Stimulated activated CD4-positive, alpha-beta T cell treated with anti-CD3 and anti-CD28 coated beads, Interleukin-15, amount 100 ng/mL, for 1 hour (primary cell): ENCODE data around the gene GADD45GIP1.

ENCODE experiments used
- DNase-seq, 2 donors: peaks; one replicate each; pipeline ENCODE4 v3.0.0-alpha.2; 2020; ENCODE audit warnings: low read depth in 1 of 2, low spot score in 1 of 2

GADD45GIP1 gene

DNA sequence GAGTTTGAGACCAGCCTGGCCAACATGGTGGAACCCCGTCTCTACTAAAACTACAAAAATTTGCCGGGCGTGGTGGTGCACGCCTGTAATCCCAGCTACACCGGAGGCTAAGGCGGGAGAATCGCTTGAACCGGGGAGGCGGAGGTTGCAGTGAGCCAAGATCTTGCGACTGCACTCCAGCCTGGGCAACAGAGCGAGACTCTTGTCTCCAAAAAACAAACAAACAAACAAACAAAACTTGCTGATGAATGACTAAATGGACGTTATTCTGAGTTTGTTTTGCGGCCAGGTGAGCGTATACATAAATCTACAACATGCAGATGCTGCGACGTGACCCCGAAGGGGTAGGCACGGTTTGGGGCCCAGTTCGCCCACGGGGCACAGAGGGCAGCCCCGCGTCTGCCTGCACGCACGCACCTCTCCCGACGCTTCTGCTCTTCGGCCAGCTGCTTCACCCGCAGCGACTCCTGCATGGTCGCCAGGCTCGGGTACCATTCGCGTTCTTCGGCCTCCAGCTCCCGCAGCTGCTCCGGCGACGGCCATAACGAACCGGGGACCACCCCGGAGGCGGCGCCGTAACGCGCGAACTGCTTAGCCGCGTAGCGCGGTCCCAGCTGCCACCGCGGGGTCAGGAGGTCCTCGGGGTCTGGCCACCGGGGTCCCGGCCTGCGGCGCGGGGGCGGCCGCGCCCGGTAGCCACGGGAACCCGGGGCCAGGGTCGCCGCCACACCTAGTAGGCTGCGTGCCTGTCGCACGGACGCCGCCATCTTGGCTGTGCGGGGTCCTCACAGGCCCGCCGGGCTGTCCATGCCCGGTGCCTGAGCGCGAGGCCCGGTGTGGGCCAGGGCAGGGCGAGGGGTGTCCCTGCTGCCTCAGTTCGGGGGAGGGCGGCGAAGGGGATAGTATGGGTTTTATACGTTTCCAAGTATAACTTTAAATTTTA is at the start of gene GADD45GIP1:
Gene GADD45GIP1 (minus strand): TSS at position 778 of the 943 bp plus-strand sequence. CDS start 11 bp downstream, at position 767.
- DNase-seq, result peak; percentile 68 to 83

DNA sequence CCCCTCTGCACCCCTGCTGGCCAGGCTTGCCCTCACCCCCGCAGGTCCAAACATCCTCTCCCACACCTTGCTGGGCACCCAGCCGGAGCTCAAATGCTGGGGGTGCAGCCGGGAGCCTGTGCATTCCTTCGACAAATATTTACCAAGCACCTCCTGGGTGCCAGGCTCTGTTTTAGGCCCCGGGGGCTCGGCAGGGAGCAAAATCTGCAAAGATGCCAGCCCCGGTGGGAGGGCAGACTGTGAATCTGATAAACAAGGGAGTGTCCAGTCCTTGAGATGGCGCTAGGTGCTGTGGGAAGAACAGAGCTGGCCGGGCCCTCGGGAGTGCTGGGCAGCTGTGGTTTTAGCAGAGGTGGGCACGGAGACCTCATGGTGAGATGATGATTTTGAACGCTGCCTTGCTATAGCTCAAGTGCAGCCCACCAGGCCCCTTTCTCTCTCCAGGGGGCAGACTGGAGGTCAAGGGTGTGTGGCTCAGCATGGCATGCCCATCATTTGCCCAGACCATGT is 48.9 kb upstream of the GADD45GIP1 start:
- no peak for DNase-seq

DNA sequence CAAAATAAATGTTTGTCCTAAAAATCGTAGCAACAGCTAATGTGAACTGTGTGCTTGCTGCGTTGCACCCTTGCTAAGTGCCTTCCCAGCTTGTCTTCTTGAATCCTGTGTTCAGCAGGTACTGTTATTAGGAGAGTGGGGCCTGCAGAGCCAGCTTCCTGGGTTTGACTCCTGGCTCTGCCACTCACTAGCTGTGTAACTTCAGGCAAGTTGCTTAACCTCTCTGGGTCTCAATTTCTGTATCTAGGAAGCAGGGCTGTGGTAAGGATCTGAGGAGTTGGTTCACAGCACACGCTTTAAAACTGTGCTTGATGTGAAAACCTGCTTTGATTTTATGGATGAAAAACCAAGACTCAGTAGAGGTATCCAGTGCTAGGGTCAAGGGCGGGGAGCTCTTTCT is 48.2 kb upstream of the GADD45GIP1 start:
- DNase-seq, result no peak

DNA sequence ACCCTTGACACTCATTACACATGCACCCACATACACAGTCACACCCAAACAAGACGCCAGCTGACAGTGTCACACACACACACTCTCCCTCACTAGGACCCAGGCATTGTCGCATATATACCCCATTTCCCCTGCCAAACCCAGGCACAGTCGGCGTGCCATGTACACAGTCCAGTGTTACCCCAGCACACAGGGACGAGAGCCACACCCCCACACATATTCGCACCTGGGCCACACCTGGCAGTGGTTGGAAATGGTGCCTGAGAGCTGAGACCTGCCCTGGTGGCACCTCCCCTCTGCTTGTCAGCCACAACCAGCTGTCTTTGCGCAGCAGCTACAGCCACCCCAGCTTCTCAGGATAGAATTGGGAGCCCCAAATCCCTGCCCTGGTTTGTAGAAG is 47.2 kb upstream of the GADD45GIP1 start:
- no peak for DNase-seq

DNA sequence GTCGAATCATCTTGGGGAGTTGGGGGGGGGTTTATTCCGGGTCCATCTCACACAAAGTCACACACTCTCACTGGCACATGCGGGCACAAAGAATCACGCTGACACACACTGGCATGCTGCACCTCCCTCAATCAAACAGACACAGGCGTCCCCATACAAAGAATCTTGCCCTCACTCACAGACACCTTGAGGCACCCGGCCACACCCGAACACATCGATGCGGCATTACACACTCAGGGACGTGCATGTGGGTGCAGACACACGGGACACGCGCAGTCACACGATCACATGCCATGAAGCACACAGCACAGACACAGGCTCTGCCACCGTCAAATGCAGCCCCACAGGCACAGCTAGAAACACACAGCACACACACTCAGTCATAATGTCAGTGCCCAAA is 46.1 kb upstream of the GADD45GIP1 start:
- DNase-seq, result no peak

DNA sequence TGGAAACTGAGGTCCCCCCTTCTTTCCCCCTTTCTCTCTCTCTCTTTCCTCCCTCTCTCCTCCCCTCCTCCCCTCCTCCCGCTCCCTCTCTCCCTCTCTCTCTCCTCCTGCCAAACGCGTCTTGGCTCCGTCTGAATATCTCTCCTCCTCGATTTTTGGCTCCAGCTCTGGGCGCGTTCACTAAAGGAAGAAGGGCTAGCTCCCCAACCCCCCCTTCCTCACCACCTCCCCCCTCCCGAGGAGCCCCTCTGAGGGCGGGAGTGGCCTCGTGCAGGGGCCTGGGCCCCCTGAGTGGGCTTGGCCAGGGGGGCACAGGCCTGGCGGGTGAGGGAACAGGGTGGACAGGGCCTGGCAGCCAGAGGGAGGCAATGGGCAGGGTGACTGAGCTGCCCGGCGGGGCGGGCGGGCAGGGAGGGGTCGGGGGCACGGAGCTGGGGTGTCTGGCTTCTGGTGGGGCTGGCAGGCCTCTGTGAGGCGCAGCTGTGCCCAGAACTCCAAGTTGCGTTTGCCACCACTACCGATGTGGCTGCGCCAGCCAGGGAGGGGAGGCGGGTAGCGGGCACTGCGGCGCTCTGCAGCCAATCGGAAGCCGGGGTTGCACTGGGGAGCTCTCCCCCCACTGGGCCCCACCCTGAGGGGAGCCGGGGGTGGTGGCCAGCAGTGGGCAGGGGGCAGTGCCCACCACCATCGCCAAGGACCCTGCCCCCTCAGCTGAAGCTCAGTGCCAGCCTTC is 45.3 kb upstream of the GADD45GIP1 start:
- no peak for DNase-seq

DNA sequence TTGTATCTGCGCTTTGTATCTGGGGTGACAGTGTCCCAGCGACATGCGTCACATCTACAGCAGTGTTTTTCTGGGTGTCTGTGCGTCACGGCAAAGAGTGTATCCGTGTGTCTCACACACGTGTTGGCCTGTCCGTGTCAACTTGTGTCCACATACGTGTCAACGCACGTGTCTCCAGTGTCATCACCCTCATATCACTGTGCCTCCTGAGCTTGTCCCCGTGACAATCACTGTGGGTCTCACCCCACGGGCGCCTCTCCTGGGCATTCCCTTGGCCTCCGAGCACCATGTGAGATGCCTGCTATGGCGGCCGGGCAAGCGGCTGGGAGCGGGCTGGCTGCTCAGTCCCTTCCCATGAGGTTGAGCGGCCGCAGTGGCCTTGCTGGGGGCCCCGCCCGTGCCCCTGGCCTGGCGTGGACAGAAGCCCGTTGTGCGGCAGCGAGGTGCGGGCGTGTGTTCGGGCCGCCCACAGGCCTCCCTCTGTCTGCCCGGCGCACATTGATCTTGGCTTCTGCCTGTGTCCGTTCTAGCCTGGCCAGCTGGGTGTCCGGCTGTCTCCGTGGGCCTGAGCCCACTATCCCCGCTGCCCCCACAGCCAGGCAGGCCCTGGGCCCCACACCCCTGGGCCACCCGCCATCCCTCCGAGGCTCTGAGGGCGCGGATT is 44.6 kb upstream of the GADD45GIP1 start:
- no peak for DNase-seq

DNA sequence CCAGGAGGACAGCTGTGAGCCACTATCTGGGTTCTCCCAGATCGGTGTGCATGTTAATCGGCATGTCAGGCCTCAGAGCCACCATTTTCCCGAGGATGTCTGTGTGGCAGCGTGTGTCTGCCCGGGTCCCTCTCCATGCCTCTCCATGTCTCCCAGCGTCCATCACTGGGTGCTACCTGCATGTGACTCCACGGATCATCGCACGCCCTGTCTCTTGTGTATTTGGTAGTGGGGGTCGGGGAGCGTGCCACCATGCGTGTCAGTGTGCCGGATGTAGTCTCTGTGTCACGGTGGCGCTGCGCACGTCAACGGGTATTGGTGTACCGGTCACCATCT is 44.1 kb upstream of the GADD45GIP1 start:
- DNase-seq, result no peak

DNA sequence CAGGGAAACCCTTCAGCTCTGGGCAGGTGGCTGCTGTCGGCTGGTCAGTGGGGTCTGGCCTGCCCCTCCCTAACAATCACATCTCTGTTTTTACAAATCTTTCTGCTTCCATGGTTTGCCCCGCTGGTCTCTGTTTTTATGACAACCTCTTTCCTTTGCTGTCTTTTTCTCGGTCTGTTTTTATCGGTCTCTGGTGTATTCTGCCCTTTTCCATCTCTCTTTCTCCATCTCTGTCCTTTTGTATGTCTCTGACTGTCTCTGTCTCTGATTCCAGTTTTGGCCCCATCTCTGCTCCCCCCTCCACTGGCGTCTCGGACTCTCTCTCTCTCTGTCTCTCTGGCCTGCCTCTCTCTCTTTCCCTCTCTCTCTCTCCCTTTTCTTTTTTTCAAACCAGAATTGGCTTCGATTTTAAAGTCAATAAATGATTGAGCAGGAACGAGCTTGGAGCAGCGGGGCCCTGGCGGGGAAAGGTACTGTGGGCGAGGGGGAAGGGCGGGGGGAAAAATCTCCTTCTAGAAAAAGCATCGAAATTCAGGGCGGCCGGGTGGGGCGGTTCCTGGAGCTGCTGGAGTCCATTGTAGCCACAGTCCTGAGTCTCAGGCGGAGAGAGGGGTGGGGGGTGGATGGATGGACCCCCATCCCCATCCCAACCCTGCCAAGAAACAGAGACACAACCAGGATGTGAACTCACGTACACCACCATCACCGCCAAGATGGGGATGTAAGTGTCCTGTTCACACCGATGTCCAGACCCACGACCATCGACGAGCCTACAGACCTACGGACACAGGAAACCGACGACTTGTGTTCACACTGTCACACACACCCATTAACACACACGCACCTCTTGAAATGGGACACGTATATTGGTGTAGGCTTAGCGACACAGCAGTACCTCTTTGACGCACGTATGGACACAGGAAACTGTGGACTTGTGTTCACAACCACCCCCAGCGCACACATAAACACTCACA is 41.2 kb upstream of the GADD45GIP1 start:
- DNase-seq, result no peak

DNA sequence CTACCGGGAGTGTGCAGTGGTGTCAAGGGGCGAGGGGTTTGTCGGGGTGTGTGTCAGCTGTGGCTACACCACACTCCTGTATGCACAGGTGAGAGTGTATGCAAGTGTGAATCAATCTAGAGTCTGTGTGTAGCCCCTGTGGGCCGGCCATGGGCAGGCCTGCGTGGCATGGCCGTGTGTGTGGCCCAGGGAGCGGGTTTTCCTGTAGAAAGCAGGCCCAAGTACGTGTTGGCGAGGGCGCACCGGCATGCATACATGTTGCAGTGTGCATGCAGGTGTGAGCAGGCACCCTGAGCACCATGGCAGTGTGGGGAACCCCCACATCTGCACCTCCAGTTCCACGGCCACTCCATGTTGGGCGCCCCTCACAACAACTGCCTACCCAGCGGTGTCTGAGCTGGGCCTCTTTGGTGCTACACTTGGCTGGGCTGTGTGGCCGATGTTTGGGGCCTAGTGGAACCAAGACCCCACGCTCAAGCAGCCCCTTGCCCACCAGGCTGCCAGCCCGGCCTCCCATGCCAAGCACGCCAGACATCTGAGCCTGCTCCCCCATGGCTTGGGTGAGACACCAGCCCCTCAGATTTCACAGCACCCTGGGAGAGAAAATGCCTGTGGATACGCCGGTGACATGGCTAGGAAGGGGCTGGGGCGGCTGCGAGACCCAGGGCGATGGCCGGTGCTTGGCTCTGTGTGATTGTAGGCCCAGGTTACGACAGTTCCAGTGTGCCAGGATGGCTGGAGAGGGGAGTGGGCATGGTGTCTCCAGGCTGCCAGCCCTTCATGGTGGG is 40.4 kb upstream of the GADD45GIP1 start:
- DNase-seq, result no peak

DNA sequence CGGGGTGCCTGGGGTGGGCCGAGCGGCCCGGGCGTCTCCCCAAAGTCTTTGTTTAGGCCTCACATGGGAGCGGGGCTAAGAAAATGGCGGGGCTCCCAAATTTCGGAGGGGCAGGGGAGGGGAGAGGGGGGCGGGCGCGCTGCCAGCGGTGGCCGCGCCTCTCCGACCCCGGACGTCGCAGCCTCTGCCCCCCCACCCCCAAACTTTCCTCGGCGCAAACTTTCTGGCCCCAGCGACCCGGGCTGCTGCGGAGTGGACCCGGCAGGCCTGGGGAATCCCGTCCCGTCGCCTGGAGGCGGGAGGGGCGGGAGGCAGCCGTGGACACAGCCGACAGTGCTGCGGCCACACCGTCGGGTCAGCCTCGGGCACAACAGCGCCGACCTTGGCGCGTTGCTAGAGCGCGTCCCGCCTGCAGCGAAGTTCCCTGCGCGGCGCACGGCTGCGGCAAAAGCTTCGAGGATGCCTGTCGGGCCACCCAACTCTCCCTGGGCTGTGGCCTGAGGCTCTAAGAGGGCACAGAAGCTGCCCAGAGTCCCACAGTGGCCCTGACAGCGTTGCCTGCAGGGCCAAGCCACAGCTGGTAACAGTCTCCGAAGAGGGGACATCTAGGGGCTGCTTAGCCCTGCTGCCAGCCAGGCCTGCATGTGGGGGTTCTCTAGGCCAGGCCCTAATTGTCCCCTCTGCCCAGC is 39.5 kb upstream of the GADD45GIP1 start:
- DNase-seq, result no peak

DNA sequence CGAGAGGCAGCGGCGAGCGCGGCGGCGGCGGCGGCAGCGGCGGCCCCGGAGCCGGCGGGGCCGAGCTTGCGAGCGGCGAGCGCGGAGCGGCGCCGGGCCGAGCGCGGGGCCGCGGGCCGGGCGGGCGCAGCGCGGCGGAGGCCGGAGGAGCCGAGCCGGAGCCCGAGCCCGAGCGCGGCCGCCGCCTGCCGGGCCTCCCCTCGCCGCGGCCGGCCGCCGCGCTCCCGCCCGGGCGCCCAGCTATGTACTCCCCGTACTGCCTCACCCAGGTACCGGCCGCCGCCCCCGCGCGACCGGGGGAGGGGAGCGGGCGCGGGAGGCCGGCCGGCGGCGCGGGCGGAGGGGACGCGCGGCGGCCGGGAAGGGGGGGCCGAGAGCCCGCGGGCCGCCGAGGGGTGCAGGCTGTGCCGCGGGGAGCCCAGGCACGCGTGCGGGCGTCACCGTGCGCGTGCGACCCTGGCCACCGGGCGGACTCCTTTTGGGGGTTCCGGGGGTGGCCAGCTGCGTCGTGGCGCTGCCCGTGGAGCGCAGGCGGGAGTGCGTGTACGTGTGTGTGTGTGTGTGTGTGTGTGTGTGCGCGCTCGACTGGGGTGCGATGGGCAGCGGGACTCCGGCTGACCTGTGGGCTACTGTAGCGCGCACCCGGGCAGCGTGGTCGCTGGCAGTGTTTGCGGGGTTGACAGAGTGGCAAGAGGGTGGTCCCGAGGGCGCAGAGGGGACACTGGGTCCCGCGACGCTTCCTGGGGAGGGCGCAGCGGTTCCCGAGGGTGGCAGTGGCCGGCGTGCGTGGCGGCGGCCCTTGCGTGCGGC is 38.8 kb upstream of the GADD45GIP1 start:
- no peak for DNase-seq

DNA sequence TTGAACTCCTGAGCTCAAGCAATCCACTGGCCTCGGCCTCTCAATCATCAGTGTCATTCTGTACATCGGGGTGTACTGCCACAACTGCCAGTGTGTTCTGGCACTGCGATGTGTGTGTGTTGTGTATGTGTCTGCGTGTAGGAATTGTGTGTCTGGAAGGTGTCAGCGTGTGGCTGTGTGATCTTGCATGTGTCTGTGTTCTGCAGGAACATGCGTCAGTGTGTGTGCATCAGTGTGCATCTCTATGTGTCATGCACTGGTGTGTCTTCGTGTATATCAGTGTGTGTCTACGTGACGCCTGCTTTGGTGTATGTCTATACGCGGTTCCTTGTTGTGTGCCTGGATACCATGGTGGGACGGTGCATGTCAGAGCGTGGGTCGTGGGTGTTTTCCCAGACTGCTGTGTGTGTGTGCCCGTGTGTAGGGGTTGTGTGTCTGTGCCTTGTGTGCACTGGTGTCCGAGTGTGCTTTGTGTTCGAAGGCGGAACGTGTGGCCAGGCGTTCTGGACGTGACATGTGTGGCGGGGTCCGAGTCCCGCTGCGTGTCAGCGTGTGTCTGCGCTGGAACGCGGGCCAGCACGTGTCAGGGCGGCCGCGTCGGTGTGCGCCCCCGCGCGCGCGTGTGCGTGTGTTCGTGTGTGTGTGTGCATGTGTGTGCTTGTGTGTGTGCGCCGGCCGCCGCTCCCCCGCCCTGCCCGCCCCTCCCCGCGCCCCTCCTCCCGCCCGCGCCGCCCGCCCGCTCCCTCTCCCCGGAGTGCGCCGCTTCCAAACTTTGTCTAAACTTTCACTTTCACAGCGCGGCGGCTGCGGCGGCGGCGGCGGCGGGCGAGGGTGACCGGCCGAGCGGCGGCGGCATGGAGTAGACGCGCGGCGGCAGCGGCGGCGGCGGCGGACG is 37.9 kb upstream of the GADD45GIP1 start, which contains the start of gene NFIX:
Gene NFIX (plus strand): TSS at position 775 of the 895 bp plus-strand sequence. CDS start 363 bp downstream, outside the sequence.
- DNase-seq, result peak in 1 of 2 donors; percentile 61

DNA sequence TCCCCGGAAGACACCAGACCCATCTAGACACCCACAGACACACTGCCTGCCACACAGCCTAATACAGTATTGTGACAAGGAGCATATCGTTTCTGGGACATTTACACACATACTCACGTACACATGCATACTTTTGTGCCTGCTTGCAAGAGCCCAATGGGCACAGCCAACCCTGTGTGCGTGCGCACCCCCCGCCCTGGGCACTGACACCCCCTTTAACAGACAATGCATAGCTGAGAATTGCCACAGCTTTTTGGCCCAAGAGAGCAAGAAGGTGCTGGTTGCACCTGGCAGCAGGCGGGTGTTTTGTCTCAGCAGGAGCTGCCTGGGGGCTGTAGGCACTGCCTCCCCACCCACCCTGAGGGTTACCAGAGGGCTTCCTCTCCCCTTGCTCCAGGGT is 36.5 kb upstream of the GADD45GIP1 start:
- no peak for DNase-seq

DNA sequence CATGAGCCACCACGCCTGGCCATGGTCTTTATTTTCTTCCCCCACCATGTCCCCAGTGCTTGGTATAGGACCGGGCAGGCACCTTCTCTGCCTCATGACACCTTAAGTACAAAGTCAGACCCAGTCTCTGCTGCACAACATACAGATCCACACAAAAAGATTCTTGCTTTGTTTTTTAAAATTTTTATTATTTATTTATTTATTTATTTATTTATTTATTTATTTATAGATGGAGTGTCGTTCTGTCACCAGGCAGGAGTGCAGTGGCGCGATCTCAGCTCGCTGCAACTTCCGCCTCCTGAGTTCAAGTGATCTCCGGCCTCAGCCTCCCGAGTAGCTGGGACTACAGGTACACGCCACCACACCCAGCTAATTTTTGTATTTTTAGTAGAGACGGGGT is 35.7 kb upstream of the GADD45GIP1 start:
- DNase-seq, result no peak

DNA sequence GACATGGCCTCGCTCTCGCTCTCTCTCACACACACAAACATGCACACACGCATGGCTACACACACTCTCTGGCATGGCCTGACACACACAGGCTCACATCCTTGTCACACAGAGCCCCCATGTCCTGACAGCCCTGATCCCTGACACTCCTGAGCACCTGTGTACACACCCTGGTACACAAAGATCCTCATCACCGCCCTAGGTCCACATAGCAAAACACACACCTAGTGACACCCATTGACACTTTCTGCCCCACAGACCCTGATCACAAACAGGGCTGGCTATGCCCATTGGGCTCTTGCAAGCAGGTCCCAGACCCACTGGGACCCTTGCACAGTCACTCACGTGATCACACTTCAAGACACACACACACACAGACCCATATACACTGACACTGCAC is 34.3 kb upstream of the GADD45GIP1 start:
- no peak for DNase-seq

DNA sequence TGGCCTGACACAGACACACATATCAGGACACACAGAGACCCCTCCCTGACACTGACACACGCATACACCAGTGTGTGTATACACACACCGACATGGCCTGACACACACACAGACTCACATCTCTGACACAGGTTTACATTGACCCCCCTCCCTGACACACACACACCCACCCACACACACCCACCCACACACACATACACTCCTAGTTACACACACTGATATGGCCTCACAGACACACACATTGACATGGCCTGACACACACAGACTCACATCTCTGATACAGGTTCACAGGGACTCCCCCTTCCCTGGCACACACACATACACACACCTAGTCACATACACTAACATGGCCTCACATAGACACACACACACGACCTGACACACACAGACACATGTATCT is 33.8 kb upstream of the GADD45GIP1 start:
- no peak for DNase-seq
